ENCODE data around the gene COX5B. TPM values are rescaled to one million over a fixed set of nuclear protein-coding genes. Genes with fewer than 3 reads are reported as not detected.

Gene COX5B
- total RNA-seq, 1 experiment from 2014 or later, result 346 TPM

DNA sequence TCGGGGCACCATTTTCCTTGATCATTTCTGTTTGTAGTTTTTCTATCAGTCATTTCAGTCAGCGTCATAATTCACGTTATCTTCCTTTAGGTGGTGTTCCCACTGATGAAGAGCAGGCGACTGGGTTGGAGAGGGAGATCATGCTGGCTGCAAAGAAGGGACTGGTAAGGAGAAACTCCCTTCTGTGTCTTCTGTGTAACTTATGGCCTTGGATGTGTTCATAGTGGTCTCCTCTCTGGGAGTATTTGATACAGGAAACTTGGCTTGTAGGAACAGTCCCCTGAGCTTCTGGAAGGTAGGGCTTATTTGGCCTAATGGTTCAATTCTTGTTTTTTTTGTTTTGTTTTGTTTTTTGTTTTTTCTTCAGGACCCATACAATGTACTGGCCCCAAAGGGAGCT is 1.1 kb downstream of the COX5B start (continued):
- TF ChIP-seq ZNF416 (CRISPR knock-in tag; IDR thresholded peaks at IDR 0.05), result no peak

- POLR2A ChIA-PET, result interaction anchor here (1.0 kb wide), 1 partner anchor 10 kb away, joined by 3 read pairs; no protein-coding TSS in a partner anchor
Observed at GRCh38 chr2:97651114-97651513, 5.3 kb downstream of the COX5B start.

GRCh38 chr2:97653473-97653872 is 7.6 kb downstream of the COX5B start:
- POLR2A ChIA-PET, result interaction anchor here (1.1 kb wide), 1 partner anchor 8 kb away, joined by 3 read pairs; the partner anchor contains the start of gene COX5B

More at GRCh38 chr2:97651114-97651513, 5.3 kb downstream of the COX5B start:
- ATAC-seq (no peak), DNase-seq (ENCODE audit: low spot score) (no peak)
- H3K9me3 Mint-ChIP-seq, result peaks cover 22% of the 10 kb centered on the region
- no peak overlapping the region for H3K27ac Mint-ChIP-seq
- H3K4me1 Mint-ChIP-seq, result peaks cover 5% of the 10 kb centered on the region
- H3K4me3 Mint-ChIP-seq, result no peak overlapping the region
- no peaks in the 10 kb centered on the region for H3K27me3 Mint-ChIP-seq (ENCODE audit: low read depth)
- TF ChIP-seq CDX4 (CRISPR knock-in tag; IDR thresholded peaks at IDR 0.05; ENCODE audit: borderline replicate concordance) (no peak), ZSCAN18 (CRISPR knock-in tag; IDR thresholded peaks at IDR 0.05) (no peak), GTF2I (CRISPR knock-in tag; conservative IDR thresholded peaks at IDR 0.05) (no peak), NFE2L1 (CRISPR knock-in tag; IDR thresholded peaks at IDR 0.05) (no peak), E2F1 (CRISPR knock-in tag; IDR thresholded peaks at IDR 0.05) (no peak), ZNF671 (CRISPR knock-in tag; IDR thresholded peaks at IDR 0.05) (no peak), ETV6 (CRISPR knock-in tag; IDR thresholded peaks at IDR 0.05) (no peak)
- TF ChIP-seq, protein P1, sequence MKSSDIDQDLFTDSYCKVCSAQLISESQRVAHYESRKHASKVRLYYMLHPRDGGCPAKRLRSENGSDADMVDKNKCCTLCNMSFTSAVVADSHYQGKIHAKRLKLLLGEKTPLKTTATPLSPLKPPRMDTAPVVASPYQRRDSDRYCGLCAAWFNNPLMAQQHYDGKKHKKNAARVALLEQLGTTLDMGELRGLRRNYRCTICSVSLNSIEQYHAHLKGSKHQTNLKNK (CRISPR knock-in tag; IDR thresholded peaks at IDR 0.05), result no peak
- CTCF ChIA-PET, result interaction anchor here (1.0 to 3.0 kb wide), 8 partner anchors 10 to 61 kb away, joined by 3 to 13 read pairs (median 4); partner anchors contain the start of gene ACTR1B
- peaks cover 58% of the 10 kb centered on the region for H3K36me3 Mint-ChIP-seq

More at GRCh38 chr2:97653473-97653872, 7.6 kb downstream of the COX5B start:
- peaks cover 22% of the 10 kb centered on the region for H3K9me3 Mint-ChIP-seq
- CTCF ChIA-PET, result interaction anchor here (0.6 to 2.4 kb wide), 3 partner anchors 11 to 382 kb away, joined by 3 to 6 read pairs (median 3); partner anchors contain the start of gene ACTR1B
- H3K36me3 Mint-ChIP-seq, result peaks cover 60% of the 10 kb centered on the region
- DNase-seq (ENCODE audit: low spot score), result no peak
- no peaks in the 10 kb centered on the region for H3K4me1 Mint-ChIP-seq
- TF ChIP-seq NR2C2 (CRISPR knock-in tag; IDR thresholded peaks at IDR 0.05) (no peak), FOXP4 (CRISPR knock-in tag; IDR thresholded peaks at IDR 0.05) (no peak), TP53 (CRISPR knock-in tag; IDR thresholded peaks at IDR 0.05) (no peak), STAT6 (CRISPR knock-in tag; conservative IDR thresholded peaks at IDR 0.05; ENCODE audit: low read depth) (no peak), SP1 (CRISPR knock-in tag; conservative IDR thresholded peaks at IDR 0.05) (no peak), GRHL2 (CRISPR knock-in tag; IDR thresholded peaks at IDR 0.05; ENCODE audit: insufficient replicate concordance, severe bottlenecking) (no peak), ZNF416 (CRISPR knock-in tag; IDR thresholded peaks at IDR 0.05) (no peak), ZNF121 (CRISPR knock-in tag; IDR thresholded peaks at IDR 0.05) (no peak), PRRX2 (CRISPR knock-in tag; IDR thresholded peaks at IDR 0.05) (no peak), CDX4 (CRISPR knock-in tag; IDR thresholded peaks at IDR 0.05; ENCODE audit: borderline replicate concordance) (no peak), CREB1 (CRISPR knock-in tag; IDR thresholded peaks at IDR 0.05) (no peak), ZNF232 (CRISPR knock-in tag; IDR thresholded peaks at IDR 0.05) (no peak)
- TF ChIP-seq, protein P2, sequence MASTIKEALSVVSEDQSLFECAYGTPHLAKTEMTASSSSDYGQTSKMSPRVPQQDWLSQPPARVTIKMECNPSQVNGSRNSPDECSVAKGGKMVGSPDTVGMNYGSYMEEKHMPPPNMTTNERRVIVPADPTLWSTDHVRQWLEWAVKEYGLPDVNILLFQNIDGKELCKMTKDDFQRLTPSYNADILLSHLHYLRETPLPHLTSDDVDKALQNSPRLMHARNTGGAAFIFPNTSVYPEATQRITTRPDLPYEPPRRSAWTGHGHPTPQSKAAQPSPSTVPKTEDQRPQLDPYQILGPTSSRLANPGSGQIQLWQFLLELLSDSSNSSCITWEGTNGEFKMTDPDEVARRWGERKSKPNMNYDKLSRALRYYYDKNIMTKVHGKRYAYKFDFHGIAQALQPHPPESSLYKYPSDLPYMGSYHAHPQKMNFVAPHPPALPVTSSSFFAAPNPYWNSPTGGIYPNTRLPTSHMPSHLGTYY (CRISPR knock-in tag; IDR thresholded peaks at IDR 0.05), result no peak
- ATAC-seq, result no peak
- H3K27me3 Mint-ChIP-seq (ENCODE audit: low read depth), result no peaks in the 10 kb centered on the region
- H3K27ac Mint-ChIP-seq, result no peak overlapping the region
- H3K4me3 Mint-ChIP-seq, result no peak overlapping the region

All from WTC11 (cell line).